Ureter (tissue), 1 donor: ENCODE results near the gene PRSS33. TPM values are rescaled to one million over a fixed set of nuclear protein-coding genes. Genes with fewer than 3 reads are reported as not detected.

Experiments used
- DNase-seq: peaks from one replicate; pipeline ENCODE4 v3.0.0-alpha.2; 2020; ENCODE audit warnings: low spot score
- total RNA-seq: library from RNA; stranded (reverse); gene quantifications from one replicate; pipeline ENCODE4 v1.2.4, GENCODE V29; 2023
- donor health status: DM: yes; HTN: yes; CAD: no.

Gene PRSS33, protein sequence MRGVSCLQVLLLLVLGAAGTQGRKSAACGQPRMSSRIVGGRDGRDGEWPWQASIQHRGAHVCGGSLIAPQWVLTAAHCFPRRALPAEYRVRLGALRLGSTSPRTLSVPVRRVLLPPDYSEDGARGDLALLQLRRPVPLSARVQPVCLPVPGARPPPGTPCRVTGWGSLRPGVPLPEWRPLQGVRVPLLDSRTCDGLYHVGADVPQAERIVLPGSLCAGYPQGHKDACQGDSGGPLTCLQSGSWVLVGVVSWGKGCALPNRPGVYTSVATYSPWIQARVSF
- total RNA-seq, result not detected

- no peak for DNase-seq
Measured at GRCh38 chr16:2787406-2787805, at the start of gene PRSS33. TSS of gene PRSS33 (minus strand) at chr16:2787560. CDS start at chr16:2786547, 1,013 bp downstream.

- no peak for DNase-seq
Measured at GRCh38 chr16:2836646-2837508, 49.5 kb upstream of the PRSS33 start.

DNA sequence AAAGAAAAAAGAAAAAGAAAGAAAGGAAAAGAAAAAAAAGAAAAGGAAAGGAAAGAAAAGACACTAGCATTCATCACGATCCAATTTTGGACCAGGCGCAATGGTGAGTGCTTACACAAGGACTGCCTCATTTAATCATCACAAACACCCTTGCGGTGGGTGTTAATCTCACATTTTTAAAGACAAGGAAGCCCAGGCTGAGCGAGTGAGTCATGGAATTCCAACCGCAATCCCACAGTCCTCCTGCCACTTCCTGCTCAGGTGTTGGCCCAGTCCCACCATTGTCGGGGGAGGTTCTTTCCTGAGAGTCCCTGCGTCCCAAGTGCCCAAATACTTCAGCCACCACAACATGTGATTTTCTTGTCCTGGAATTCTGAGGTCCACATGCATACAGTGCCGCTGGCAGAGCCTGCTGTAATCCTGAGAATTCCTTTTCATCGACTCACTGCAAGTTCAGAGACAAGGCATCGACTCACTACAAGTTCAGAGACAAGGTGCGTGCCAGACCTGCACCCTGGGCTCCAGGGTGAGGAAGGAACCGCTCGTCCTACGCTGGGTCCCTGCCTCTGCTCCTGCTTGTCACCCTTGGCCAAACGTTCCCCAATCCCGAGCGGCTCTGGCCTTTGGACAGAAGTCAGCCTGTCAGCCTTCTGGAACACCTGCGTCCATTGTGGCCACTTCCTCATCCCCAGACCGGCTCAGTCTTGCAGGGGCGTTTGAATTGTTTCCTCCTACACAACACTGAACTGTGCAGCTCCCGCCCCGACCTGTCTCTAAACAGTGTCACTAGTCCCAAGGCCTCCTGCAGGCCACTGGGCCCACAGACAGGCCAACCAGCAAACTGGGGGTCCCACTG, 48.5 kb upstream of the PRSS33 start:
- DNase-seq, result peak; percentile 74

GRCh38 chr16:2834968-2835367, 47.6 kb upstream of the PRSS33 start:
- DNase-seq, result no peak

GRCh38 chr16:2833776-2834175, 46.4 kb upstream of the PRSS33 start:
- no peak for DNase-seq

GRCh38 chr16:2831203-2831602, 43.8 kb upstream of the PRSS33 start:
- DNase-seq, result no peak

GRCh38 chr16:2830355-2830695, 43.0 kb upstream of the PRSS33 start:
- no peak for DNase-seq

- peak; percentile 69 for DNase-seq
Measured at GRCh38 chr16:2829501-2830354, 42.4 kb upstream of the PRSS33 start, which contains the start of gene ZG16B. TSS of gene ZG16B (plus strand) at chr16:2830303. CDS start at chr16:2830442, 139 bp downstream.

- DNase-seq, result no peak
Measured at GRCh38 chr16:2828876-2829430, 41.6 kb upstream of the PRSS33 start.

- no peak for DNase-seq
Measured at GRCh38 chr16:2828521-2828840, 41.1 kb upstream of the PRSS33 start.

- no peak for DNase-seq
Measured at GRCh38 chr16:2827831-2828520, 40.6 kb upstream of the PRSS33 start.

GRCh38 chr16:2827374-2827791, 40.0 kb upstream of the PRSS33 start:
- no peak for DNase-seq

- no peak for DNase-seq
Measured at GRCh38 chr16:2826591-2827373, 39.4 kb upstream of the PRSS33 start.

DNA sequence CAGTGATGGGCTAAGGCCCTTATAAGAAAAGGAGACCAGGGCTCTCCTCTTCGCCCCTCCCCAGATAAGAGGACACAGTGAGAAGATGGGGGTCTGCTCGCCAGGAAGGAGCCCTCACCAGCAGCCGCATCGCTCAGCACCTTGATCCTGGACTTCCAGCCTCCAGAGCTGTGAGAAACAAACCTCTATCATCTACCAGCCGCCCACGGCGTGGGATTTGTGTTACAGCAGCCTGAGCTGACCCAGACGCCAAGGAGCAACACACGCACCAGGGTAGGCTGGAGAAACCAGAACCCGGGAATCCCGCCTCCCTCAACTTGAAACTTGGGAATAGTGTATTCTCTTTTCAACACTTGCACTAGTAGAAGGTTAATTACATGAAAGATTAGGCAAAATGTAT, 38.5 kb upstream of the PRSS33 start:
- DNase-seq, result no peak

GRCh38 chr16:2825049-2825742, 37.8 kb upstream of the PRSS33 start:
- no peak for DNase-seq

DNA sequence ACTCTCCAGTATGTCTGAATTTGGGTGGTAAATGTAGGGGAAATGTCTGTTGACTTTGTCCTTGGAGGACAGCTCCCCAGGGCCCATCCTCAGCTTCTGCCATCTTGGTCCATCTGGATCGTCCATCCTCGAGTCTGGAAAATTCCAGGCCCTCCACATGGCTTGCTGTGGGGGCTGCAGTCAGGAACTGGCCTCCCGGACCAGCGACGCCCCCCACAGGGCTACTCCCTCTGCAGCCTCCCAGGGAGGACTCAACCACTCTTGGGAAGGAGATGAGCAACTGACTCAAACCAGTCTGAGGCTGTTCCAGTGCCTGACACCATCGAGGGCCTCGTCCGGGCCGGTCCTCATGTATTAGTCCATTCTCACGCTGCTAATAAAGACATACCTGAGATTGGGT, 37.3 kb upstream of the PRSS33 start:
- no peak for DNase-seq

- DNase-seq, result no peak
Measured at GRCh38 chr16:2822496-2822895, 35.1 kb upstream of the PRSS33 start.

- DNase-seq, result no peak
Measured at GRCh38 chr16:2822158-2822495, 34.8 kb upstream of the PRSS33 start.
